Activated naive CD4-positive, alpha-beta T cell treated with Interleukin-2 at 50 U/mL for 16 hours (primary cell): Measurements from ENCODE around the gene URB1.
"Not testable (repeated sequence)": the region's sequence is repeated elsewhere in the genome, so short reads cannot be mapped to it uniquely, and the experiment has no call there.

Experiments
- DNase-seq: peaks from one replicate; pipeline ENCODE4 v3.0.0-alpha.2; 2020

Gene URB1

GRCh38 chr21:32279377-32279680, 113.5 kb downstream of the URB1 start:
- DNase-seq, result no peak

GRCh38 chr21:32278518-32279376, 114.1 kb downstream of the URB1 start, which contains the start of gene MIS18A:
Gene MIS18A (minus strand): TSS chr21:32279049. CDS start chr21:32279014, 35 bp downstream.
- DNase-seq, result peak; percentile 99

- DNase-seq, result no peak
These were observed 114.7 kb downstream of the URB1 start for GRCh38 chr21:32278103-32278502.

- DNase-seq, result no peak
These were observed 116.1 kb downstream of the URB1 start for GRCh38 chr21:32276671-32277070.

- DNase-seq, result no peak
These were observed 122.1 kb downstream of the URB1 start for GRCh38 chr21:32270748-32271147.

- not testable (repeated sequence) for DNase-seq
These were observed 127.5 kb downstream of the URB1 start for GRCh38 chr21:32265321-32265720.

GRCh38 chr21:32261929-32262328, 130.9 kb downstream of the URB1 start:
- no peak for DNase-seq
